SK-N-MC (cell line): Measurements from ENCODE around the gene SHC3.

Experiments used
- EZH2 ChIP-seq: fragments of 200-600 bp; sonication (generic); IDR thresholded peaks from one replicate; pipeline ENCODE4 v1.6.1; 2017; ENCODE audit warnings: antibody characterized with exemption
- FOXP2 ChIP-seq: optimal IDR thresholded peaks from 2 replicates; pipeline ENCODE3; 2011; ENCODE audit warnings: mild to moderate bottlenecking, moderate library complexity; ENCODE audit not compliant: insufficient read depth; ENCODE audit errors: extremely low read length, control extremely low read depth

DNA sequence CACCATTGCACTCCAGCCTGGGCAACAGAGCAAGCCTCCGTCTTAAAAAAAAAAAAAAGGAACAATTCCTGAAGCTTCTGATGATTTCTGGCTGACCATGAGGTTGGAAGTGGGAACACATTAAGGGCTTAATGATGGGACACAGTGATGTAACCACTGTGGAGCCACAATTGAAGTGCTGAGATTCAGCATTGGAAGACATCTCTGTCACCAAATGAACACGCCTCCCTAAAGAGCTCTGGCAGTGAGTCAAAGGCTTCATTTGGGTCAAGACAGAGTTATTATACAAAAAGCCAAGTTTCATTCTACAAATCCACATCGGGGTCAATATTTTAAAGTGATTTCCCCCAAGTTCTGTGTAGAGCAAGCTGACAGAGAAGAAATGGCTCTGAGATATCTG, 191.8 kb downstream of the SHC3 start:
- TF ChIP-seq FOXP2 (no peak), EZH2 (no peak)
